SKM-1 (cell line): ENCODE measurements around the gene DPP10.

Experiments used
- DNase-seq: peaks from one replicate; lab custom pipeline; 2025; ENCODE audit not compliant: unreplicated experiment; lab: John Stamatoyannopoulos, UW

Gene DPP10

GRCh38 chr2:115541814-115542213 lies 1099.4 kb downstream of the DPP10 start:
- DNase-seq: no peak

- DNase-seq: no peak
These were observed 1099.9 kb downstream of the DPP10 start for GRCh38 chr2:115542331-115542730.

GRCh38 chr2:115543024-115543423 lies 1100.6 kb downstream of the DPP10 start:
- no peak for DNase-seq

- DNase-seq: no peak
These were observed 1101.0 kb downstream of the DPP10 start for GRCh38 chr2:115543461-115543860.

- no peak for DNase-seq
These were observed 1107.2 kb downstream of the DPP10 start for GRCh38 chr2:115549611-115550130.

- DNase-seq: no peak
These were observed 1110.3 kb downstream of the DPP10 start for GRCh38 chr2:115552726-115553125.

GRCh38 chr2:115554153-115554552 lies 1111.7 kb downstream of the DPP10 start:
- no peak for DNase-seq

- no peak for DNase-seq
These were observed 1116.3 kb downstream of the DPP10 start for GRCh38 chr2:115558725-115559124.

- DNase-seq: no peak
These were observed 1118.2 kb downstream of the DPP10 start for GRCh38 chr2:115560666-115561065.

GRCh38 chr2:115568643-115569042 lies 1126.2 kb downstream of the DPP10 start:
- DNase-seq: no peak

- DNase-seq: no peak
These were observed 1127.1 kb downstream of the DPP10 start for GRCh38 chr2:115569547-115569946.

GRCh38 chr2:115572746-115573145 lies 1130.3 kb downstream of the DPP10 start:
- no peak for DNase-seq

GRCh38 chr2:115573756-115574155 lies 1131.3 kb downstream of the DPP10 start:
- no peak for DNase-seq

GRCh38 chr2:115574667-115575066 lies 1132.2 kb downstream of the DPP10 start:
- DNase-seq: no peak

GRCh38 chr2:115580784-115581183 lies 1138.3 kb downstream of the DPP10 start:
- DNase-seq: no peak

GRCh38 chr2:115584507-115584906 lies 1142.1 kb downstream of the DPP10 start:
- no peak for DNase-seq

- no peak for DNase-seq
These were observed 1154.4 kb downstream of the DPP10 start for GRCh38 chr2:115596659-115597375.

- no peak for DNase-seq
These were observed 1160.8 kb downstream of the DPP10 start for GRCh38 chr2:115603285-115603684.

GRCh38 chr2:115606350-115606749 lies 1163.9 kb downstream of the DPP10 start:
- DNase-seq: no peak

- DNase-seq: no peak
These were observed 1167.5 kb downstream of the DPP10 start for GRCh38 chr2:115609978-115610377.

GRCh38 chr2:115610888-115611287 lies 1168.4 kb downstream of the DPP10 start:
- no peak for DNase-seq

GRCh38 chr2:115624332-115624731 lies 1181.9 kb downstream of the DPP10 start:
- no peak for DNase-seq

GRCh38 chr2:115634578-115634977 lies 1192.1 kb downstream of the DPP10 start:
- no peak for DNase-seq
